Lung (tissue), 12 donors: ENCODE measurements around the gene RPH3AL. TPM values are rescaled to one million over a fixed set of nuclear protein-coding genes. Genes with fewer than 3 reads are reported as not detected.
A peak's percentile ranks its signal among the peaks of the same experiment; 100 is the strongest.

Experiments used
- ATAC-seq: fragments of 200-7000 bp; cut with Tn5 transposase; one replicate; pipeline ENCODE4 v1.9.1; 2020; ENCODE audit warnings: moderate number of reproducible peaks; ENCODE audit not compliant: insufficient read depth, low FRiP score
- DNase-seq, 3 donors: peaks; one replicate each; pipeline ENCODE4 v3.0.0-alpha.2; 2013 to 2017
- H3K27ac ChIP-seq, 2 donors: one replicate each; pipeline ENCODE4 v1.5.1; 2013; ENCODE audit warnings: mild to moderate bottlenecking in 2 of 2, moderate library complexity in 2 of 2, control low read depth in 1 of 2, inconsistent platforms in 1 of 2, low read depth in 1 of 2, low read length in 1 of 2
- H3K27me3 ChIP-seq, 3 donors: one replicate each; pipeline ENCODE4 v1.5.1; 2013; ENCODE audit warnings: low read length in 2 of 3; ENCODE audit not compliant: control insufficient read depth in 3 of 3, insufficient read depth in 3 of 3
- H3K36me3 ChIP-seq, 4 donors: one replicate each; pipeline ENCODE4 v1.5.1; 2013; ENCODE audit warnings: low read length in 4 of 4, mild to moderate bottlenecking in 1 of 4, moderate library complexity in 1 of 4; ENCODE audit not compliant: control insufficient read depth in 4 of 4, insufficient read depth in 4 of 4
- H3K4me1 ChIP-seq, 5 donors: one replicate each; pipeline ENCODE4 v1.5.1; 2013; ENCODE audit warnings: low read length in 5 of 5, mild to moderate bottlenecking in 2 of 5, moderate library complexity in 1 of 5; ENCODE audit not compliant: control insufficient read depth in 5 of 5, insufficient read depth in 5 of 5
- H3K4me3 ChIP-seq: one replicate; pipeline ENCODE4 v1.5.1; 2013; ENCODE audit warnings: mild to moderate bottlenecking, control low read depth, moderate library complexity
- H3K9ac ChIP-seq, 2 donors: one replicate each; pipeline ENCODE4 v1.5.1; 2013; ENCODE audit warnings: low read length in 2 of 2, control low read depth in 1 of 2; ENCODE audit not compliant: insufficient read depth in 1 of 2
- H3K9me3 ChIP-seq, 4 donors: one replicate each; pipeline ENCODE4 v1.5.1; 2013; ENCODE audit warnings: low read length in 3 of 4, mild to moderate bottlenecking in 1 of 4, moderate library complexity in 1 of 4; ENCODE audit not compliant: control insufficient read depth in 4 of 4, insufficient read depth in 3 of 4
- WGBS, 2 donors: extraction: QIAGEN DNeasy Blood & Tissue Kit; methylation state at CpG; one replicate each; pipeline ENCODE4 v1.1.7; 2013; 5-methylcytosine and 5-hydroxymethylcytosine counted together
- polyA plus RNA-seq, 2 donors: library from polyadenylated mRNA; stranded (reverse); fragments of 200-250 nt; gene quantifications; one replicate each; pipeline ENCODE4 v1.2.1, GENCODE V29; 2013
- total RNA-seq, 2 donors: library from RNA; depleted of rRNA in 1 of 2; stranded (reverse); fragments of >200 nt in 1 of 2; gene quantifications; one replicate each; pipeline ENCODE4 v1.2.1, GENCODE V29; 2014 to 2021
- TF ChIP-seq, protein P1 (sequence below): IDR thresholded peaks from 2 replicates; pipeline ENCODE4 v1.5.1; 2012; ENCODE audit warnings: mild to moderate bottlenecking; ENCODE audit errors: control extremely low read depth, extremely low read depth
- donor health status: control.
- donor health status: control.
- donor health status: Bipolar disorder and iron deficiency.
- donor health status: healthy.
- donor health status: DM: yes; HTN: yes; CAD: no.

Gene RPH3AL
- total and polyA plus RNA-seq, 4 donors = 19.5 to 76.6 (median 21.6) TPM

DNA sequence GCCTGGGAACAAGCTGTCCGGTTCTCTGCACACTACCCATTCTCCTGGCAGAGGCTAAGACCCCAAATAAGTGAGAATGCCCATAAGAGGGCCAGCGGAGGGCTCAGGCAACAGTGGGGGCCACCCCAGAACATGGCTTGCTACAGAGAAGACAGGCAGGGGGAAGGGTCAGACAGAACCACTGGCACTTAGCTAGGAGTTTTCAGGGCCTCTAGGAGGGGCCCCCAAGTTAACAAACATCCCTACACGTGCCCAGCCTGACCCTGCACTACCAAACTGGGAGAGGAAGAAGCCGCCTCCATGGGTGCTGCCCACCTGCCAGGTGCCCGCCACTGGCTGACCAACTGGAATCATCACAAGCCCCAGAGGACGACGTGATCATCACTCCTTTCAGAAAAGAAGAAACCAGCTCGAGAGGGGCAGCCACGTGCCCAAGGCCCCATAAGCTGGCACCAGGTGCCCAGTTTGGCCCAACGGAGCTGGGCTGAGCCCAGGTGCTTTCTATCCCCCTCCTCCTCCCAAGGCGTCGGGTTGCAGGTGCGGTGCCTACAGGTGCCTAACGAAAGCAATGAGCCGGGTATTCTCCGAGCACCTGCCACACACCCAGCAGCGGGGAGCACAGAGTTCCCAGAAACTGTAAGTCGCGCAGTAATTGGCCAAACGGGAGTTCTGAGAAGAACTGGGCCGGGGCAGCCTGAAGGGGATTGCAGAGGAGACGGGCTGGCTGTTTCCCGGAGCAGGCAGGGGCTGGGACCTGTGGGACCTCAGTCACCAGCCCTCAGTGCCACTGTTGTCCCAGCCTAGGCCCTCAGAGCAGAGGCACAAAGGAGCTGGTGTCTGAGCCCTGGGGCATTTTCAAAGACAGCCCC is 13.2 kb downstream of the RPH3AL start:
- ATAC-seq = no peak
- no peaks in the 10 kb centered on the region for H3K27me3 ChIP-seq
- H3K9ac ChIP-seq = peak overlapping the region in 1 of 2 donors; percentile 13
- H3K4me3 ChIP-seq = no peak overlapping the region
- H3K36me3 ChIP-seq = no peaks in the 10 kb centered on the region
- H3K27ac ChIP-seq = peak overlapping the region in 1 of 2 donors; percentile 54
- peaks cover 0 to 18% (median 5%) of the 10 kb centered on the region in 5 donors for H3K4me1 ChIP-seq
- TF ChIP-seq, protein P1, sequence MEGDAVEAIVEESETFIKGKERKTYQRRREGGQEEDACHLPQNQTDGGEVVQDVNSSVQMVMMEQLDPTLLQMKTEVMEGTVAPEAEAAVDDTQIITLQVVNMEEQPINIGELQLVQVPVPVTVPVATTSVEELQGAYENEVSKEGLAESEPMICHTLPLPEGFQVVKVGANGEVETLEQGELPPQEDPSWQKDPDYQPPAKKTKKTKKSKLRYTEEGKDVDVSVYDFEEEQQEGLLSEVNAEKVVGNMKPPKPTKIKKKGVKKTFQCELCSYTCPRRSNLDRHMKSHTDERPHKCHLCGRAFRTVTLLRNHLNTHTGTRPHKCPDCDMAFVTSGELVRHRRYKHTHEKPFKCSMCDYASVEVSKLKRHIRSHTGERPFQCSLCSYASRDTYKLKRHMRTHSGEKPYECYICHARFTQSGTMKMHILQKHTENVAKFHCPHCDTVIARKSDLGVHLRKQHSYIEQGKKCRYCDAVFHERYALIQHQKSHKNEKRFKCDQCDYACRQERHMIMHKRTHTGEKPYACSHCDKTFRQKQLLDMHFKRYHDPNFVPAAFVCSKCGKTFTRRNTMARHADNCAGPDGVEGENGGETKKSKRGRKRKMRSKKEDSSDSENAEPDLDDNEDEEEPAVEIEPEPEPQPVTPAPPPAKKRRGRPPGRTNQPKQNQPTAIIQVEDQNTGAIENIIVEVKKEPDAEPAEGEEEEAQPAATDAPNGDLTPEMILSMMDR = no peak
- H3K9me3 ChIP-seq = peaks cover 0 to 1% (median 0%) of the 10 kb centered on the region in 4 donors
- DNase-seq = no peak
- 82 to 87% methylated on average over 23 of the region's 23 CpGs for WGBS, 2 donors

- no peak for ATAC-seq
- peak overlapping the region in 1 of 2 donors; percentile 13 for H3K9ac ChIP-seq
- H3K36me3 ChIP-seq = no peaks in the 10 kb centered on the region
- TF ChIP-seq, protein P1 = no peak
- no peaks in the 10 kb centered on the region for H3K9me3 ChIP-seq
- WGBS, 2 donors = 73 to 87% methylated on average over 19 of the region's 19 CpGs
- H3K4me1 ChIP-seq = peaks cover 0 to 23% (median 8%) of the 10 kb centered on the region in 5 donors
- peak overlapping the region in 1 of 2 donors; percentile 54 for H3K27ac ChIP-seq
- no peak for DNase-seq
- H3K4me3 ChIP-seq = no peak overlapping the region
- H3K27me3 ChIP-seq = no peaks in the 10 kb centered on the region
Observed at GRCh38 chr17:338442-339192, 14.0 kb downstream of the RPH3AL start.

- Histone ChIP-seq H3K9me3 (no peaks in the 10 kb centered on the region), H3K4me3 (no peak overlapping the region), H3K27me3 (no peaks in the 10 kb centered on the region), H3K36me3 (no peaks in the 10 kb centered on the region), H3K4me1 (peaks cover 0 to 23% (median 8%) of the 10 kb centered on the region in 5 donors), H3K27ac (peak overlapping the region in 1 of 2 donors; percentile 3), H3K9ac (no peak overlapping the region)
- WGBS, 2 donors = 81 to 96% methylated on average over 7 of the region's 7 CpGs
- no peak for ATAC-seq
- TF ChIP-seq, protein P1 = no peak
- DNase-seq = no peak
Observed at GRCh38 chr17:337866-338265, 14.7 kb downstream of the RPH3AL start.
